HG03095 (cell line): ENCODE data around the gene SIPA1L3.

Source experiments
- ATAC-seq: cut with Tn5 transposase; IDR thresholded peaks from one replicate; pipeline ENCODE4 v1.9.1; 2021; ENCODE audit warnings: moderate library complexity; ENCODE audit not compliant: unreplicated experiment

SIPA1L3 gene

GRCh38 chr19:37995346-37995745 is 88.3 kb downstream of the SIPA1L3 start:
- no peak for ATAC-seq

- ATAC-seq: no peak
These were observed 90.9 kb downstream of the SIPA1L3 start for GRCh38 chr19:37997911-37998344.

GRCh38 chr19:37998801-37999308 is 91.8 kb downstream of the SIPA1L3 start:
- no peak for ATAC-seq

GRCh38 chr19:37999309-38000213 is 92.6 kb downstream of the SIPA1L3 start:
- no peak for ATAC-seq

GRCh38 chr19:38001158-38001781 is 94.3 kb downstream of the SIPA1L3 start:
- no peak for ATAC-seq

- ATAC-seq: no peak
These were observed 96.6 kb downstream of the SIPA1L3 start for GRCh38 chr19:38003438-38004185.

- ATAC-seq: no peak
These were observed 97.1 kb downstream of the SIPA1L3 start for GRCh38 chr19:38004186-38004520.

- ATAC-seq: peak; percentile 64
These were observed 97.7 kb downstream of the SIPA1L3 start for GRCh38 chr19:38004521-38005223.

- ATAC-seq: no peak
These were observed 98.2 kb downstream of the SIPA1L3 start for GRCh38 chr19:38005224-38005614.

- ATAC-seq: no peak
These were observed 99.5 kb downstream of the SIPA1L3 start for GRCh38 chr19:38006361-38007045.

GRCh38 chr19:38009650-38010242 is 102.7 kb downstream of the SIPA1L3 start:
- no peak for ATAC-seq

- ATAC-seq: no peak
These were observed 104.4 kb downstream of the SIPA1L3 start for GRCh38 chr19:38011426-38011825.

- no peak for ATAC-seq
These were observed 105.3 kb downstream of the SIPA1L3 start for GRCh38 chr19:38012290-38012689.

- no peak for ATAC-seq
These were observed 105.9 kb downstream of the SIPA1L3 start for GRCh38 chr19:38012944-38013343.

- no peak for ATAC-seq
These were observed 107.0 kb downstream of the SIPA1L3 start for GRCh38 chr19:38013913-38014580.

- no peak for ATAC-seq
These were observed 108.2 kb downstream of the SIPA1L3 start for GRCh38 chr19:38015216-38015615.

- no peak for ATAC-seq
These were observed 108.8 kb downstream of the SIPA1L3 start for GRCh38 chr19:38015761-38016160.

GRCh38 chr19:38017401-38018151 is 110.6 kb downstream of the SIPA1L3 start:
- ATAC-seq: no peak
